GM21528 (cell line): ENCODE data around the gene ITIH5.

Experiments used
- ATAC-seq: cut with Tn5 transposase; IDR thresholded peaks from one replicate; pipeline ENCODE4 v1.9.1; 2021; ENCODE audit warnings: mild to moderate bottlenecking, moderate library complexity; ENCODE audit not compliant: unreplicated experiment, low FRiP score

The ITIH5 gene

GRCh38 chr10:7635408-7636125 is 31.2 kb downstream of the ITIH5 start:
- no peak for ATAC-seq

GRCh38 chr10:7634142-7634894 is 32.4 kb downstream of the ITIH5 start:
- ATAC-seq, result no peak

GRCh38 chr10:7626283-7626682 is 40.5 kb downstream of the ITIH5 start:
- ATAC-seq, result no peak

GRCh38 chr10:7625836-7626235 is 40.9 kb downstream of the ITIH5 start:
- no peak for ATAC-seq

GRCh38 chr10:7625009-7625408 is 41.8 kb downstream of the ITIH5 start:
- no peak for ATAC-seq

GRCh38 chr10:7622969-7623368 is 43.8 kb downstream of the ITIH5 start:
- no peak for ATAC-seq

- no peak for ATAC-seq
Measured at GRCh38 chr10:7618461-7618860, 48.3 kb downstream of the ITIH5 start.

GRCh38 chr10:7611909-7612308 is 54.9 kb downstream of the ITIH5 start:
- ATAC-seq, result no peak

- no peak for ATAC-seq
Measured at GRCh38 chr10:7610651-7611389, 55.9 kb downstream of the ITIH5 start.

- no peak for ATAC-seq
Measured at GRCh38 chr10:7610026-7610425, 56.7 kb downstream of the ITIH5 start.

GRCh38 chr10:7609556-7609955 is 57.2 kb downstream of the ITIH5 start:
- ATAC-seq, result no peak

GRCh38 chr10:7608001-7608400 is 58.8 kb downstream of the ITIH5 start:
- ATAC-seq, result no peak

- no peak for ATAC-seq
Measured at GRCh38 chr10:7606951-7607404, 59.8 kb downstream of the ITIH5 start.

- no peak for ATAC-seq
Measured at GRCh38 chr10:7605565-7606295, 61.0 kb downstream of the ITIH5 start.

- ATAC-seq, result no peak
Measured at GRCh38 chr10:7601023-7601656, 65.6 kb downstream of the ITIH5 start.

GRCh38 chr10:7598771-7599170 is 68.0 kb downstream of the ITIH5 start:
- no peak for ATAC-seq

GRCh38 chr10:7596356-7596755 is 70.4 kb downstream of the ITIH5 start:
- ATAC-seq, result no peak

- ATAC-seq, result no peak
Measured at GRCh38 chr10:7593905-7594304, 72.9 kb downstream of the ITIH5 start.

GRCh38 chr10:7593063-7593462 is 73.7 kb downstream of the ITIH5 start:
- no peak for ATAC-seq

GRCh38 chr10:7592627-7593026 is 74.1 kb downstream of the ITIH5 start:
- no peak for ATAC-seq
